Endothelial cell of umbilical vein (primary cell): Measurements from ENCODE around the gene GABRQ. TPM values are rescaled to one million over a fixed set of nuclear protein-coding genes. Genes with fewer than 3 reads are reported as not detected.

Experiments
- BruUV-seq: library from RNA; stranded (reverse); fragments of 400-500 nt; replicated peaks from 2 replicates; lab custom pipeline; 2021; lab: Mats Ljungman, UMichigan
- CTCF ChIA-PET: fragments of 300-600, 350-600 bp; sonication (Branson Sonifier 250); formaldehyde crosslinking; loops from one replicate; lab custom pipeline; 2021; ENCODE audit warnings: antibody characterized with exemption, inconsistent platforms; lab: Charles Lee
- POLR2A ChIA-PET: fragments of 300-600, 350-600 bp; sonication (Branson Sonifier 250); formaldehyde crosslinking; loops from one replicate; lab custom pipeline; 2021; ENCODE audit warnings: antibody characterized with exemption, inconsistent platforms; lab: Charles Lee
- DNase-seq: peaks from one replicate; pipeline ENCODE4 v3.0.0-alpha.2; 2011; ENCODE audit warnings: low read depth, low spot score
- FAIRE-seq: peaks from 2 replicates; lab custom pipeline; 2011; peaks lifted over from hg19 to GRCh38; lab: Jason Lieb, UNC
- H2AFZ ChIP-seq: 2 replicates; pipeline ENCODE4 v1.6.0; 2012; ENCODE audit warnings: low read depth, low read length, control low read depth, inconsistent platforms
- H3K27ac ChIP-seq: 2 replicates; pipeline ENCODE4 v1.5.1; 2011; ENCODE audit warnings: low read depth, mild to moderate bottlenecking, control low read depth, low read length, moderate library complexity; ENCODE audit not compliant: insufficient read depth
- H3K27me3 ChIP-seq, 2 experiments: 2 replicates each; pipeline versions ENCODE4 v1.6.0 to v1.6.1; 2011; ENCODE audit warnings: low read length in 2 of 2, mixed read lengths in 1 of 2; ENCODE audit not compliant: control insufficient read depth in 2 of 2, insufficient read depth in 2 of 2
- H3K36me3 ChIP-seq, 2 experiments: 2 replicates in 1 of 2; 3 replicates in 1 of 2; pipeline ENCODE4 v1.5.1; 2011; ENCODE audit warnings: low read length in 2 of 2, mild to moderate bottlenecking in 1 of 2, moderate library complexity in 1 of 2; ENCODE audit not compliant: control insufficient read depth in 2 of 2, insufficient read depth in 2 of 2; ENCODE audit errors: extremely low read depth in 1 of 2
- H3K4me1 ChIP-seq: 3 replicates; pipeline ENCODE4 v1.5.1; 2011; ENCODE audit warnings: mild to moderate bottlenecking, low read length; ENCODE audit not compliant: control insufficient read depth, insufficient read depth; ENCODE audit errors: extremely low read depth
- H3K4me2 ChIP-seq: 2 replicates; pipeline ENCODE4 v1.6.1; 2011; ENCODE audit warnings: low read length, control low read depth, mixed read lengths; ENCODE audit not compliant: insufficient read depth
- H3K4me3 ChIP-seq, 3 experiments: fragments of 200-600 bp in 1 of 3; sonication (generic), shearing (Covaris generic) in 1 of 3; replicated peaks in 1 of 3; 2 replicates each; pipeline ENCODE4 v1.5.1; 2011 to 2016; ENCODE audit warnings: control low read depth in 3 of 3, low read length in 3 of 3, mild to moderate bottlenecking in 2 of 3, inconsistent platforms in 1 of 3, low read depth in 1 of 3, moderate library complexity in 1 of 3; ENCODE audit not compliant: insufficient read depth in 1 of 3
- H3K79me2 ChIP-seq: 2 replicates; pipeline ENCODE4 v1.6.0; 2012; ENCODE audit warnings: low read length, inconsistent platforms; ENCODE audit not compliant: control insufficient read depth, insufficient read depth
- H3K9ac ChIP-seq: replicated peaks from 2 replicates; pipeline ENCODE3; 2011; ENCODE audit warnings: low read length, control low read depth; ENCODE audit not compliant: insufficient read depth; ENCODE audit errors: extremely low read depth
- H3K9me1 ChIP-seq: replicated peaks from 3 replicates; pipeline ENCODE4 v1.6.0; 2011; ENCODE audit warnings: mild to moderate bottlenecking, low read length; ENCODE audit not compliant: control insufficient read depth, insufficient read depth; ENCODE audit errors: extremely low read depth
- H3K9me3 ChIP-seq: replicated peaks from 2 replicates; pipeline ENCODE4 v1.5.1; 2012; ENCODE audit warnings: low read length, inconsistent platforms; ENCODE audit not compliant: control insufficient read depth, insufficient read depth
- H4K20me1 ChIP-seq: replicated peaks from 2 replicates; pipeline ENCODE3; 2011; ENCODE audit warnings: mild to moderate bottlenecking, low read length; ENCODE audit not compliant: control insufficient read depth, insufficient read depth; ENCODE audit errors: extremely low read depth
- CTCF ChIP-seq, 2 donors: IDR thresholded peaks; 1 replicate in 1 of 2; 2 replicates in 1 of 2; pipeline ENCODE4 v1.5.1; 2011; ENCODE audit warnings: low read length in 2 of 2, mild to moderate bottlenecking in 2 of 2, moderate library complexity in 2 of 2, control low read depth in 1 of 2, inconsistent platforms in 1 of 2, low read depth in 1 of 2; ENCODE audit not compliant: insufficient read depth in 1 of 2; ENCODE audit errors: extremely low read depth in 1 of 2
- EZH2 ChIP-seq: IDR thresholded peaks from 2 replicates; pipeline ENCODE4 v1.6.1; 2012; ENCODE audit warnings: borderline replicate concordance, low read depth, mild to moderate bottlenecking, moderate library complexity, low read length, inconsistent platforms; ENCODE audit not compliant: severe bottlenecking
- FOS ChIP-seq: IDR thresholded peaks from 2 replicates; pipeline ENCODE4 v1.6.1; 2011; ENCODE audit warnings: mild to moderate bottlenecking, low read length, moderate library complexity, borderline replicate concordance; ENCODE audit not compliant: insufficient read depth
- GATA2 ChIP-seq: IDR thresholded peaks from 2 replicates; pipeline ENCODE4 v1.7.0; 2011; ENCODE audit warnings: low read depth, mild to moderate bottlenecking, moderate library complexity, mixed read lengths, low read length; ENCODE audit not compliant: insufficient read length, insufficient read depth
- JUN ChIP-seq: IDR thresholded peaks from 2 replicates; pipeline ENCODE4 v1.6.1; 2011; ENCODE audit warnings: borderline replicate concordance, low read depth; ENCODE audit not compliant: insufficient read length, insufficient read depth
- MAX ChIP-seq: IDR thresholded peaks from 2 replicates; pipeline ENCODE4 v1.6.1; 2011; ENCODE audit not compliant: insufficient read depth, insufficient read length
- POLR2AphosphoS5 ChIP-seq: IDR thresholded peaks from 2 replicates; pipeline ENCODE4 v1.6.1; 2012; ENCODE audit warnings: low read depth, mild to moderate bottlenecking, control low read depth, low read length, moderate library complexity; ENCODE audit not compliant: insufficient read depth
- dilution Hi-C: fragments of 300-500 bp; cut with MboI; formaldehyde crosslinking; loops from one replicate; pipeline ENCODE4 v1.15.0; 2019; ENCODE audit warnings: low sequenced_read_pairs; ENCODE audit not compliant: extremely low pct_ligation_motif_present
- intact Hi-C: fragments of 100-400 bp; cut with micrococcal nuclease; formaldehyde crosslinking; loops from one replicate; pipeline ENCODE4 v1.10.0; 2022
- polyA plus RNA-seq, 4 experiments: library from polyadenylated mRNA; depleted of rRNA in 3 of 4; stranded (reverse) in 3 of 4; unstranded in 1 of 4; fragments of >200 nt; gene quantifications; 2 replicates each; pipeline versions ENCODE4 v1.2.1 to v1.2.3, GENCODE V29; 2011 to 2012; ENCODE audit warnings: missing spikeins in 1 of 4
- total RNA-seq: library from RNA; stranded (reverse); gene quantifications from 2 replicates; pipeline ENCODE4 v1.2.3, GENCODE V29; 2021

Gene GABRQ
- total and polyA plus RNA-seq, 2 donors (not counting 3 experiments of a cell fraction or from before 2014, with no cell fraction given): 0.01 TPM; not detected in 1

- dilution Hi-C loops (no loop called here), intact Hi-C loops (no loop called here)
- no peaks in the 10 kb centered on the region for H3K36me3 ChIP-seq
- POLR2A ChIA-PET: no interaction called here
- no peak for TF ChIP-seq POLR2AphosphoS5
- TF ChIP-seq JUN: no peak
- TF ChIP-seq FOS: no peak
- TF ChIP-seq GATA2: no peak
- TF ChIP-seq EZH2: no peak
- no peak for TF ChIP-seq CTCF (IDR thresholded peaks at IDR 0.05; ENCODE audit: extremely low read depth in 1 of 2, insufficient read depth in 1 of 2, low read depth in 1 of 2, low read length in 2 of 2)
- no peak for TF ChIP-seq MAX
- H3K9me3 ChIP-seq: no peaks in the 10 kb centered on the region
- H3K9ac ChIP-seq: no peak overlapping the region
- no TSS peak for BruUV-seq
- no peak overlapping the region for H2AFZ ChIP-seq
- peaks cover 6 to 13% of the 10 kb centered on the region in 2 experiments for H3K27me3 ChIP-seq
- no peaks in the 10 kb centered on the region for H4K20me1 ChIP-seq
- H3K4me1 ChIP-seq: no peaks in the 10 kb centered on the region
- no peak for FAIRE-seq
- no peak for DNase-seq
- no peaks in the 10 kb centered on the region for H3K9me1 ChIP-seq
- CTCF ChIA-PET: interaction anchor here (1.5 to 4.5 kb wide), 5 partner anchors 179 to 889 kb away, joined by 4 to 37 read pairs (median 10); no protein-coding TSS in a partner anchor
- H3K4me3 ChIP-seq: no peak overlapping the region
- H3K27ac ChIP-seq: no peak overlapping the region
- no peak overlapping the region for H3K4me2 ChIP-seq
- no peaks in the 10 kb centered on the region for H3K79me2 ChIP-seq
Measured at GRCh38 chrX:152640034-152640818, 2.5 kb downstream of the GABRQ start.
